ENCODE data around the gene CYGB.
A peak's percentile ranks its signal among the peaks of the same experiment; 100 is the strongest.

Gene CYGB

GRCh38 chr17:76549215-76549518 is 11.7 kb upstream of the CYGB start:
- DNase-seq, result no peak

- no peak for DNase-seq
Observed at GRCh38 chr17:76548378-76549214, 11.1 kb upstream of the CYGB start.

- DNase-seq, result no peak
Observed at GRCh38 chr17:76547642-76548202, 10.2 kb upstream of the CYGB start.

DNA sequence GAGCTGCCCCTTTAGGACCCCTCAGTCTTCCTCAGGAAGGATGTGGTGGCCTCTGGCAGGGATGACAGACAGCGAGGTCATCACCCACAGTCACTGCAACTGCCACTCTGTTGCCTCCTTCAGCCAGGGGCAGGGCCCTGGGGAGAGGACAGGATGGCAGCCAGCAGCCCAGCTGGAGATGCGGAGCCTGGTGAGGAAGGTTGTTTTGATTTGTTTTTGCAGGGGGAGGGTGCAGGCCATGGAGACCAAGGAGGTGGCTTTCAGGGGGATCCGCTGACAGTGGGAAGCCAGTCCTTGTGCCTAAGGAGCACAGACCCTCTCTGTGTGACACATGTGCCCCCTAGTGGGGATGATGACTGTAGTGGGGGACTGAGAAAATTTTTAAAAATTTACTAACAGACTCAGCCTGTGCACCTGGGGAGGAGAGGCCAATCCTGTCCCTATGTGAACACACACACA is 9.7 kb upstream of the CYGB start:
- DNase-seq, result peak; percentile 53

DNA sequence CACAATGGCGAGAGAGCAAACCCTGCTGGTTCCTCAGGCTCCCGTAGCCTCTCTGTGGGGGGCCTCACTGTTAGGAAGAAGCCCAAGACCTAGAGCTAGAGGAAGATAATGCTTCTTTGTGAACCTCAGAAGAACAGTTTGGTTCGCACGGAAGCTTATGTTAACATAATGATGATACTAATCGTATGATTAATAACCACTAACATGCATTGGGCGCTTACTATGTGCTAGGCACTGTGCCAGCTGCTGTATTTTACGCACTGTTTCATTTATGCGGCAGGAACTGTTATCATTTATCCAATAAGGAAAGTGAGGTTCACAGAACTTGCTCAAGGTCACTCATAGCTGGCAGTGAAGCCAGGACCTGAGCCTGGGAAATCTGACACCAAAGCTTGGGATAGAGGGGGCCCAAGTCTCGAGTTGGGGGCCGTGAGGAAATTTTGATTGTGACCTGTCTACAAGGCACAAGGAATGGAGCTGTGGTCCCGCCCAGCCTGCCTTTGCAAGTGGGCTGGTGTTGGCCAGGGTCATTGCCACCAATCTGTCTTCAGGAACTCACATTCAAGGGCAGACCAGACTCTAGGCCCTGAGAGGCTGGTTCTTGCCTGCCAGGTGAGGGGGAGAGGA is 9.2 kb upstream of the CYGB start:
- no peak for DNase-seq

DNA sequence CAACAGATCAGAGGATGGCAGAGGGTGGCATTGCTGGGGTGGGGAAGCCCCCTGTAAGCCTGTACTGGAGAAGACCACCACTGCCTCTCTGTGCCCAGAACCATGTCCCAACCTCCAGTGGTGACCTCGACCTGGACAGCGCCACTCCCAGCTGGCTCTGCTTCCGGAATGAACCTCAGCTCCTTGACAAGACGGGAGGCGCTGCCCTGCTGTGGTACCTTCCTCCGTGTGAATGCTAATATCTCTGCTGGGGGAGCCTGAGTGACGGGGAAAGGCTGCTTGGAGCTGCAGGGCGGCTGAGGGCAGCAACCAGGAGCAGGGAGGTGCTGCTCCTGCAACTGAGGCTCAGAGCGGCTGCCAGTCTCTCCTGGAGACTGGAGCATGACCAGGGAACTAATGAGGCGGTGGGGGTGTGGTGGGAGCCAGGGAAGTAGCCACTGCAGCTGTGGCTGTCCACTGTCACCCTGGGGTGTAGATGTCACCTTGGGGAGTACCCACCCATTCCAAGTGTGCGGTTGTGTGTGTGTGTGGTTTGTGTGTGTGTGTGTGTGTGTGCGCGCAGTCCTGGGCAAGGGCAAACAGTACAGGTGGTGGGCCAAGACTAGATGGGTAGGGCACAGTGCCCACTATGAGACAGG is 8.5 kb upstream of the CYGB start:
- DNase-seq, result no peak

DNA sequence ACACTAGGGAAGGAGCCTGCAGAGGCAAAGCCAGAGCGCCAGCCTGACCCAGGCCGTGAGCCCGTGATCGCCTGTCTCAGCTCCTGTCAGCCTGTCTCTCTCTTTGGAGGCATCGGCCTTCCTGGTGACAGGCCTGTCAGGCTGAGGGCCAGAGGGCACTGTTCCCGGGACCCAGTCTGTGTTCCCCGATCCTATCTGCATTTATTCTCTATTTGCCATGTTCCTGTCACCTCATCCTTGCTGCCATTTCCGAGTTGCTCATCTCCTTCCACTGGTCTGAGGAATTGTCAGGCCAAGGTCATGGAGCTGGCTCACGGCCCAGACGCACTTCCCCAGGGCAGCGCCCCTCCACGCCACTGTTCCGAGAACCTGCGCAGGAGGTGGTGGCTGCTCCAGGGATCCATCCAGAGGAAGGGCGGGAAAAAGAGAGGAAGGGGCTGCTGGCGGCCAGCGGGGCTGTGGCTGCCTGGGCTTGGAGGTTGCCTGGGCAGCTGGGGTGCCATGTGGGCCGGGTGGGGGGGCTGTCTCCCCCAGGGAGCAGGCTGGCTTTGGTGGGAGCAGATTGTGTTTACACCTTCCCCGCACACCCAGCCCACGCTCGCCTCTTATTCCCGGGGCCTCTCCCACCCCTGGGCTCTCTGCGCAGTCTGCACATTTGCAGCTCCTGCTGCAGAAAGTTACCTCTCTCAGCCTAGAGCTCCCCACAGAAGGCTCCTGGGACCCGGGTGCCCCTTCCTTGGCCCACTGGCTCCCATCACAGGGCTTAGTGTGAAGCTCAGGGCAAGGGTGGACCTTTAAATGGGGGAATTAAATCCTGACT is 7.2 kb upstream of the CYGB start:
- DNase-seq, result no peak

GRCh38 chr17:76543826-76544545 is 6.5 kb upstream of the CYGB start:
- DNase-seq, result no peak

DNA sequence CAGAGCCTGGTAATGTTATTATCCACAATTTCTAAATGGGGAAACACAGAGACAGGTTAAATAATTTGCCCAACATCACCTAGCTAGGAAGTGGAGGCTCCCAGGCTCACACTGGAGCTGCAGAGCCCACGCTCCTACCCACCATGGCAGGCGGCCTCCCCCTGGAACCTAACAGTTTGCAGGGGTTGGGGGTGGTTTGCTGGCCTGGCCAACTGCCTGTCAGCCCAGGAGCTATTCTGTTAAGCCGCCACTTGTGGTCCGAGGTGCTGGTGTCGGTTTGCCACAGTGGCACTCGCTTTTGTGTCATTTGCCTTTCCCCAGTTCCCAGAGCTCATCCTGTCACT is 5.9 kb upstream of the CYGB start:
- DNase-seq, result no peak

GRCh38 chr17:76542984-76543383 is 5.5 kb upstream of the CYGB start:
- DNase-seq, result no peak

- no peak for DNase-seq
Observed at GRCh38 chr17:76542566-76542971, 5.1 kb upstream of the CYGB start.

- DNase-seq, result no peak
Observed at GRCh38 chr17:76541739-76542454, 4.4 kb upstream of the CYGB start.

DNA sequence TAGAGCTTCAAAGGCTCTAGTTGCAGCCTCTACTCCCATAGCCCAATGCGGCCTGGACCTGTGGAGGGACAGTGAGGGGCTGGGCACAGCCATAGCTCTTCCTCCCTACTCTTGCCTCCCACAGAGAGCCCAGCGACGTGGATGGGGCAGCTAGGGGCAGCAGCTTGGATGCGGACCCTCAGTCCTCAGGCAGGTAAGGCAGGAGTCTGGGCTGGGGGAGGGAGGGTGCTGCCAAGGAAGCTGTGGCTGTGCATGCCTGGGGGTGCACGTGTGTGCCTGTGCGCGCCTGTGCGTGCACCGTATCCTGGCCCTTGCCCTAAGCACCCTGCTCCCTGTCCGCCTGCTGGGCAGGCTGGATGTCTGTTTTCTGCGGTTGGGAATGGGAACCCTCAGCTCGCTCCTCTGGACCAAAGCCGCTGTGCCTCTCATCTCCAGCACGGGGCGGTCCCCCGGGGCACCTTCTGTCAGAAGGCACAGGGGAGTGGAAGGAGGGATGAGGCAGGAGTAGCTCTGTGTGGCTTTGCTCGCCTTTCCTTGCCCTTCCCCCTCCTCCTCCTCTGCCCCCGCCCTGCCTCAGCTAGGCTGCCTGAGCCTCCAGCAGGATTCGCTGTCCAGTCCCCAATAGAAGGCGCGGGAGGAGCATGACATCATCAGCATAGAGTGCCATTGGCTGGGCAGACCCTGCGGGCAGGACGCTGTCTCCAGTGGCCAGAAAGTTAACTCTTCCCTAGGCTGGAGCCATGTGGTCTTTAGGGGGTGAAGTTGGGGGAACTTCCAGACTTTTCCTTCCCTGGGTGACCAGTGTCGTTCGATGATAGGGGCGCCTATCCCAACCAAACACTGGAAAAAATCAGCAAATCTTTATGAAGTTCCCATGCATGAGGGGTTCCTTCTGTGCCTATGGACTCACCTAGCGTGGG is 3.1 kb upstream of the CYGB start:
- peak; percentile 77 for DNase-seq

GRCh38 chr17:76539631-76540271 is 2.2 kb upstream of the CYGB start, which contains the start of gene PRCD:
Gene PRCD, plus strand, starts transcription at chr17:76540044. Its CDS starts 98 bp downstream, at chr17:76540142.
- no peak for DNase-seq

DNA sequence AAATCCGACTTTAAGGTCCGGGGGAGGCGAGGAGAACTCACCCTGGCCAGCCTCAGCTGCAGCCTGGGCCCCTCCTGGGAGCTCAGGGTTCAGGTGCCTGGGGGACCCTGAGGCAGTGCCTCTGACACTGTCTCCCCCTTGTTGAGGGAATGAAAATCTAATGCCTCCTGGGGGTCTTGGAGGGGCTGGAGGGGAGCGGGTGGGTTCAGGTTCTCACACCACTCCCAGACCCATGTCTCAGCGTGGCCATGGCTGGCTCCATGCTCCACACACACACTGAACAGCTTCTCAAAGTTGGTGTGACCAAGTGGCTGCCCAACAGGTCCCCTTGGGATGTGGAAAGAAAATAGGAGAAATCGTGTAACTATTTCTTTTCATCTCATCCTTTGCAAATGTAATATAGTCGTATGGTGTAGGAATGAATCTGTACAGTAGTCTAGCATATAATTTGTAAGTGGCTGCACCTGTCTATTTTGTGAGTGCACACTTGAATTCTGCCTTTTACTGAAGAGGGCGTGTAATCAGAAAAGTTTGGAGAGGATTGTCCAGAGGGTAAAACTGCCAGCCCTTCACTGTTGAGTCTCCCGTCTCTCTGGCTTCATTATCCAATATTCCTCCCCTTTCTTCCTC is 1.5 kb upstream of the CYGB start:
- DNase-seq, result no peak

GRCh38 chr17:76538281-76538931 is 897 bp upstream of the CYGB start:
- DNase-seq, result no peak

DNA sequence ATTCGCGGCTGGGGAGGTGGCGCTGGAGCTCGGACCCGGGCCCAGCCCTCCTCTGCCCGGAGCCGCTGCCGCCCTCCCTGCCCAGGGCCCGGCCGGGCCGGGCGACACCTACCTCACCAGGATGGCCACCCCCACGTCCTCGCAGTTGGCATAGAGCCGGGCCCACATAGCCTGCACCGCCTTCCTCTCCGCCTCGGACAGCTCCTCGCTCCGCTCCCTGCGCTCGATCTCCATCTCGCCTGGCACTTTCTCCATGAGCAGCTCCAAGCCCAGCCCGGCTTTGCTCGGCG is 276 bp downstream of the CYGB start:
- no peak for DNase-seq

GRCh38 chr17:76536511-76537287 is 810 bp downstream of the CYGB start:
- no peak for DNase-seq
